Measurements from ENCODE around the gene IFNA6.
"Not testable (repeated sequence)": the region's sequence is repeated elsewhere in the genome, so short reads cannot be mapped to it uniquely, and the experiment has no call there.

DNA sequence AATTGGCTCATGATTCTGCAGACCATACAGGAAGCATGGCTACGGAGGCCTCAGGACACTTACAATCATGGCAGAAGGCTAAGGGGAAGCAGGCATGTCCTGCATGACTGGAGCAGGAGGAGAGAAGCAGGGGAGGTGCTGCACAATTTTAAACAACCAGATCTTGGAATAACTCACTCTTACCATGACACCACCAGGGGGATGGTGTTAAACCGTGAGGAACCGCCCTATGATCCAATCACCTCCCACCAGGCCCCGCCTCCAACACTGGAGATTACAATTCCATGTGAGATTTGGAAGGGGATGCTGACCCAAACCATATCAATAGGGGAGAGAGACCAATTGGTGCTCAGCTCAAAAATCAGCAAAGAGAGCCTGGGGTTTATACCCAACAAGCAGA is 20.8 kb upstream of the IFNA6 start:
- TF ChIP-seq SPI1 (IDR thresholded peaks at IDR 0.05; ENCODE audit: borderline replicate concordance, low read depth); CTCF (IDR thresholded peaks at IDR 0.05; ENCODE audit: insufficient read depth, low read length); POLR2AphosphoS5 (IDR thresholded peaks at IDR 0.05; ENCODE audit: low read depth); GABPA (IDR thresholded peaks at IDR 0.05; ENCODE audit: low read depth): not testable (repeated sequence)

Measured in HL-60 (cell line).